KMS-11 (cell line): ENCODE data around the gene KCNF1.

Source experiments
- H2AFZ ChIP-seq: fragments of 200-600 bp; sonication (generic); 2 replicates; pipeline ENCODE4 v1.6.1; 2016; ENCODE audit warnings: antibody characterized with exemption, mixed run types, low read depth
- H3K27ac ChIP-seq: fragments of 200-600 bp; sonication (generic); 2 replicates; pipeline ENCODE4 v1.6.1; 2016; ENCODE audit warnings: mild to moderate bottlenecking, mixed run types
- H3K27me3 ChIP-seq: fragments of 200-600 bp; sonication (generic); 2 replicates; pipeline ENCODE4 v1.6.1; 2017; ENCODE audit warnings: mild to moderate bottlenecking, low read depth, mixed run types, moderate library complexity; ENCODE audit not compliant: insufficient read depth
- H3K36me3 ChIP-seq: fragments of 200-600 bp; sonication (generic); 2 replicates; pipeline ENCODE4 v1.6.1; 2017; ENCODE audit warnings: mild to moderate bottlenecking, mixed run types; ENCODE audit not compliant: insufficient read depth
- H3K4me1 ChIP-seq: fragments of 200-600 bp; sonication (generic); 2 replicates; pipeline ENCODE4 v1.6.1; 2016; ENCODE audit warnings: mild to moderate bottlenecking, low read depth, mixed run types; ENCODE audit not compliant: poor library complexity, severe bottlenecking
- H3K4me2 ChIP-seq: fragments of 200-600 bp; sonication (generic); 2 replicates; pipeline ENCODE4 v1.7.0; 2016; ENCODE audit warnings: mild to moderate bottlenecking, mixed run types
- H3K4me3 ChIP-seq: fragments of 200-600 bp; sonication (generic); IDR thresholded peaks from 2 replicates; pipeline ENCODE4 v1.6.1; 2017; ENCODE audit warnings: low read depth, low read length, mixed read lengths; ENCODE audit not compliant: insufficient read depth
- H3K79me2 ChIP-seq: fragments of 200-600 bp; sonication (generic); 2 replicates; pipeline ENCODE4 v1.6.1; 2016; ENCODE audit warnings: low read depth, mixed run types; ENCODE audit not compliant: insufficient read depth
- H3K9ac ChIP-seq: fragments of 200-600 bp; sonication (generic); 2 replicates; pipeline ENCODE4 v1.6.1; 2016; ENCODE audit warnings: mild to moderate bottlenecking, mixed run types
- H4K20me1 ChIP-seq: fragments of 200-600 bp; sonication (generic); 2 replicates; pipeline ENCODE4 v1.6.1; 2016; ENCODE audit warnings: mild to moderate bottlenecking, mixed run types; ENCODE audit not compliant: insufficient read depth
- CTCF ChIP-seq: fragments of 200-600 bp; sonication (generic); conservative IDR thresholded peaks from 2 replicates; pipeline ENCODE4 v1.6.1; 2017; ENCODE audit warnings: low read depth, mild to moderate bottlenecking, antibody characterized with exemption, low read length, moderate library complexity, mixed read lengths

Gene KCNF1

GRCh38 chr2:10923008-10923375, 11.3 kb downstream of the KCNF1 start:
- Histone ChIP-seq H2AFZ (no peak overlapping the region), H3K4me1 (no peaks in the 10 kb centered on the region), H3K27me3 (no peaks in the 10 kb centered on the region)

DNA sequence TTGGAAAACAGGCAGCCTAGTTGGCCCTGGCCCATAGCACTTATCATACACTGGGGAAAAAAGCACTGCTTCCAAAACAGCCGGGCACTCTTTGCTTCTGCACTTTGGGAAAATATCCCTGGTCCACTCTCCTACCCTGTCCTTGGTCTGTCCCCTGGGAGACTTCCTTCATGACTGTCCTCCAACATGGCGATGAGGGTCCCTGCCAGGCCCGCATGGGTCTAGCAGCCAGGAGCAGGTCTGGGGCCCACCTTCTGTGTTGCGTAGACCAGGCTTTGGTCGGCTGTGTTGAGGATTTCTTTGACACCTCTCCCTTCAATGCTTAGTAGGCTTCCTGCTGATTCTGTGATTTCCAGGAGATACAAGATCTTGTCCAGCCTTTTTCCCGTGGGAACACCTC, 12.2 kb downstream of the KCNF1 start:
- Histone ChIP-seq H4K20me1 (no peaks in the 10 kb centered on the region), H3K4me1 (no peaks in the 10 kb centered on the region), H3K36me3 (no peaks in the 10 kb centered on the region), H3K4me3 (no peak overlapping the region), H3K27me3 (no peaks in the 10 kb centered on the region), H3K79me2 (no peaks in the 10 kb centered on the region), H3K27ac (no peak overlapping the region), H3K9ac (no peak overlapping the region), H3K4me2 (no peak overlapping the region), H2AFZ (no peak overlapping the region)
- TF ChIP-seq CTCF = no peak

More at GRCh38 chr2:10923008-10923375, 11.3 kb downstream of the KCNF1 start:
- no peak for TF ChIP-seq CTCF
- Histone ChIP-seq H3K27ac (no peak overlapping the region), H3K9ac (no peak overlapping the region), H3K4me3 (no peak overlapping the region), H4K20me1 (no peaks in the 10 kb centered on the region), H3K36me3 (no peaks in the 10 kb centered on the region), H3K79me2 (no peaks in the 10 kb centered on the region), H3K4me2 (no peak overlapping the region)

GRCh38 chr2:10924441-10924840, 12.7 kb downstream of the KCNF1 start:
- Histone ChIP-seq H3K36me3 (no peaks in the 10 kb centered on the region), H3K79me2 (no peaks in the 10 kb centered on the region), H3K27me3 (no peaks in the 10 kb centered on the region), H3K4me2 (no peak overlapping the region), H3K27ac (no peak overlapping the region), H2AFZ (no peak overlapping the region), H4K20me1 (no peaks in the 10 kb centered on the region), H3K4me3 (no peak overlapping the region), H3K9ac (no peak overlapping the region), H3K4me1 (no peaks in the 10 kb centered on the region)
- no peak for TF ChIP-seq CTCF

GRCh38 chr2:10924859-10925258, 13.1 kb downstream of the KCNF1 start:
- Histone ChIP-seq H3K9ac (no peak overlapping the region), H3K4me1 (no peaks in the 10 kb centered on the region), H3K36me3 (no peaks in the 10 kb centered on the region), H3K4me3 (no peak overlapping the region), H3K27ac (no peak overlapping the region), H3K27me3 (no peaks in the 10 kb centered on the region), H2AFZ (no peak overlapping the region), H3K4me2 (no peak overlapping the region), H4K20me1 (no peaks in the 10 kb centered on the region), H3K79me2 (no peaks in the 10 kb centered on the region)
- TF ChIP-seq CTCF = no peak
